ENCODE results near the gene BOK. TPM values are rescaled to one million over a fixed set of nuclear protein-coding genes. Genes with fewer than 3 reads are reported as not detected.
"Not testable (repeated sequence)": the region's sequence is repeated elsewhere in the genome, so short reads cannot be mapped to it uniquely, and the experiment has no call there.

Gene BOK
- polyA plus RNA-seq, 3 donors: 0.05 TPM; not detected in 2

GRCh38 chr2:241566468-241566867 lies 7.9 kb downstream of the BOK start:
- DNase-seq: no peak
- H3K9me3 Mint-ChIP-seq: peaks cover 0 to 3% (median 2%) of the 10 kb centered on the region in 7 donors
- H3K36me3 ChIP-seq (replicated peaks in 1 of 2; ENCODE audit: control insufficient read depth in 1 of 2, insufficient read depth in 2 of 2, low read length in 2 of 2): no peaks in the 10 kb centered on the region
- H3K79me2 ChIP-seq (ENCODE audit: insufficient read depth, low read length): no peaks in the 10 kb centered on the region
- 79% methylated on average over 5 of the region's 7 CpGs for WGBS (ENCODE audit: insufficient coverage)
- peak overlapping the region in 1 of 7 donors; percentile 62 for H3K27ac Mint-ChIP-seq
- H3K4me3 Mint-ChIP-seq: no peak overlapping the region
- H3K27me3 ChIP-seq (ENCODE audit: control insufficient read depth in 2 of 2, insufficient read depth in 2 of 2, low read length in 2 of 2): no peaks in the 10 kb centered on the region
- H4K20me1 ChIP-seq (ENCODE audit: insufficient read depth, low read length): no peaks in the 10 kb centered on the region
- H2AFZ ChIP-seq (ENCODE audit: insufficient read depth, low read depth, low read length, poor library complexity, severe bottlenecking): no peak overlapping the region
- no peak overlapping the region for H3K4me3 ChIP-seq (replicated peaks in 1 of 3; ENCODE audit: low read depth in 2 of 3, low read length in 3 of 3)
- no peaks in the 10 kb centered on the region for H3K36me3 Mint-ChIP-seq
- no peak overlapping the region for H3K9ac ChIP-seq (ENCODE audit: insufficient read depth, low read length, poor library complexity, severe bottlenecking)
- H3K4me2 ChIP-seq (replicated peaks; ENCODE audit: extremely low read depth, low read length, poor library complexity, severe bottlenecking): no peak overlapping the region
- no peaks in the 10 kb centered on the region for H3K4me1 ChIP-seq (ENCODE audit: control insufficient read depth in 1 of 2, insufficient read depth in 2 of 2, low read length in 2 of 2)
- no peaks in the 10 kb centered on the region for H3K9me3 ChIP-seq (replicated peaks in 1 of 2; ENCODE audit: control insufficient read depth in 1 of 2, insufficient read depth in 1 of 2, low read length in 2 of 2)
- no peaks in the 10 kb centered on the region for H3K4me1 Mint-ChIP-seq
- TF ChIP-seq, protein P1, sequence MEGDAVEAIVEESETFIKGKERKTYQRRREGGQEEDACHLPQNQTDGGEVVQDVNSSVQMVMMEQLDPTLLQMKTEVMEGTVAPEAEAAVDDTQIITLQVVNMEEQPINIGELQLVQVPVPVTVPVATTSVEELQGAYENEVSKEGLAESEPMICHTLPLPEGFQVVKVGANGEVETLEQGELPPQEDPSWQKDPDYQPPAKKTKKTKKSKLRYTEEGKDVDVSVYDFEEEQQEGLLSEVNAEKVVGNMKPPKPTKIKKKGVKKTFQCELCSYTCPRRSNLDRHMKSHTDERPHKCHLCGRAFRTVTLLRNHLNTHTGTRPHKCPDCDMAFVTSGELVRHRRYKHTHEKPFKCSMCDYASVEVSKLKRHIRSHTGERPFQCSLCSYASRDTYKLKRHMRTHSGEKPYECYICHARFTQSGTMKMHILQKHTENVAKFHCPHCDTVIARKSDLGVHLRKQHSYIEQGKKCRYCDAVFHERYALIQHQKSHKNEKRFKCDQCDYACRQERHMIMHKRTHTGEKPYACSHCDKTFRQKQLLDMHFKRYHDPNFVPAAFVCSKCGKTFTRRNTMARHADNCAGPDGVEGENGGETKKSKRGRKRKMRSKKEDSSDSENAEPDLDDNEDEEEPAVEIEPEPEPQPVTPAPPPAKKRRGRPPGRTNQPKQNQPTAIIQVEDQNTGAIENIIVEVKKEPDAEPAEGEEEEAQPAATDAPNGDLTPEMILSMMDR (IDR thresholded peaks at IDR 0.05): no peak
- H3K27me3 Mint-ChIP-seq (ENCODE audit: low read depth in 3 of 3): peaks cover 1 to 9% (median 2%) of the 10 kb centered on the region in 3 donors
- intact Hi-C loops (cut with micrococcal nuclease): no loop called here
- no peak overlapping the region for H3K27ac ChIP-seq (ENCODE audit: low read depth in 1 of 2, low read length in 2 of 2)

DNA sequence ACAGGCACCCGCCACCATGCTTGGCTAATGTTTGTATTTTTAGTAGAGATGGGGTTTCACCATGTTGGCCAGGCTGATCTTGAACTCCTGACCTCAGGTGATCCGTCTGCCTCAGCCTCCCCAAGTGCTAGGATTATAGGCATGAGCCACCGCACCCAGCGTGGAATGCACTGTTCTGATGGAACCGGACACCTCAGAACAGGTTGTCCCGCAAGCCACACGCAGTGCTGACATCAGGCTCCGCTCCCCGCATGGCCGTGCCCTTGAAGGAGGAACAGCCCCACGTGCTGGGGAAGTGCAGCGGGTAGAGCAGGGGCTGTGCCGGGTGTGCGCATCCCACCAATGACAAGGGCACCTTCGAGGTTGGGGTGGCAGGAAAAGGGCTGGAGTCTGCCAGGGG lies 8.7 kb downstream of the BOK start:
- H3K79me2 ChIP-seq (ENCODE audit: insufficient read depth, low read length); H3K27ac Mint-ChIP-seq; H3K4me2 ChIP-seq (replicated peaks; ENCODE audit: extremely low read depth, low read length, poor library complexity, severe bottlenecking); H3K4me3 ChIP-seq (replicated peaks in 1 of 3; ENCODE audit: low read depth in 2 of 3, low read length in 3 of 3); H3K27me3 ChIP-seq (ENCODE audit: control insufficient read depth in 2 of 2, insufficient read depth in 2 of 2, low read length in 2 of 2); DNase-seq; H4K20me1 ChIP-seq (ENCODE audit: insufficient read depth, low read length); H3K4me1 ChIP-seq (ENCODE audit: control insufficient read depth in 1 of 2, insufficient read depth in 2 of 2, low read length in 2 of 2); H2AFZ ChIP-seq (ENCODE audit: insufficient read depth, low read depth, low read length, poor library complexity, severe bottlenecking); H3K9me3 ChIP-seq (replicated peaks in 1 of 2; ENCODE audit: control insufficient read depth in 1 of 2, insufficient read depth in 1 of 2, low read length in 2 of 2); H3K36me3 Mint-ChIP-seq; H3K27ac ChIP-seq (ENCODE audit: low read depth in 1 of 2, low read length in 2 of 2); H3K27me3 Mint-ChIP-seq (ENCODE audit: low read depth in 3 of 3); H3K9me3 Mint-ChIP-seq; H3K36me3 ChIP-seq (replicated peaks in 1 of 2; ENCODE audit: control insufficient read depth in 1 of 2, insufficient read depth in 2 of 2, low read length in 2 of 2); H3K4me1 Mint-ChIP-seq; intact Hi-C loops (cut with micrococcal nuclease); H3K9ac ChIP-seq (ENCODE audit: insufficient read depth, low read length, poor library complexity, severe bottlenecking): not testable (repeated sequence)
- 87% methylated on average over 14 of the region's 15 CpGs for WGBS (ENCODE audit: insufficient coverage)
- H3K4me3 Mint-ChIP-seq: peak overlapping the region in 1 of 2 donors; percentile 42
